Thoracic aorta (tissue), 2 donors: ENCODE data around the gene CENPB. TPM values are rescaled to one million over a fixed set of nuclear protein-coding genes. Genes with fewer than 3 reads are reported as not detected.

Experiments used
- ATAC-seq: fragments of 150-250 bp; one replicate; pipeline ENCODE4 v1.8.0; 2017; ENCODE audit warnings: low read depth; ENCODE audit not compliant: insufficient number of reproducible peaks, low FRiP score
- DNase-seq: peaks from one replicate; pipeline ENCODE4 v3.0.0-alpha.2; 2020; ENCODE audit warnings: low spot score
- H3K27ac ChIP-seq, 2 donors: fragments of 200-600 bp; sonication (generic); 1 replicate in 1 of 2; 2 replicates in 1 of 2; pipeline ENCODE4 v1.5.1; 2016; ENCODE audit warnings: mild to moderate bottlenecking in 2 of 2, moderate library complexity in 2 of 2
- H3K27me3 ChIP-seq: fragments of 200-600 bp; sonication (generic); replicated peaks from 2 replicates; pipeline ENCODE4 v1.6.0; 2016; ENCODE audit warnings: mild to moderate bottlenecking; ENCODE audit not compliant: insufficient read depth
- H3K36me3 ChIP-seq: fragments of 200-600 bp; sonication (generic); one replicate; pipeline ENCODE4 v1.5.1; 2016
- H3K4me1 ChIP-seq, 2 donors: fragments of 200-600 bp; sonication (generic); 1 replicate in 1 of 2; 2 replicates in 1 of 2; pipeline versions ENCODE4 v1.5.1 to v1.6.0; 2016; ENCODE audit warnings: low read depth in 2 of 2, mild to moderate bottlenecking in 1 of 2; ENCODE audit not compliant: control insufficient read depth in 1 of 2
- H3K4me3 ChIP-seq: fragments of 200-600 bp; sonication (generic); 2 replicates; pipeline ENCODE4 v1.5.1; 2016; ENCODE audit warnings: mild to moderate bottlenecking
- H3K9me3 ChIP-seq: fragments of 200-600 bp; sonication (generic); 2 replicates; pipeline ENCODE4 v1.5.1; 2016
- CTCF ChIP-seq: fragments of 200-600 bp; sonication (generic); IDR thresholded peaks from one replicate; pipeline ENCODE4 v1.5.1; 2019; ENCODE audit warnings: antibody characterized with exemption
- total RNA-seq, 2 donors: library from RNA; depleted of rRNA; stranded (reverse); fragments of >200 nt; gene quantifications; one replicate each; pipeline versions ENCODE4 v1.1.0 to v1.2.3, GENCODE V29; 2016

Gene CENPB
- total RNA-seq, 2 donors from 2014 or later: 97.2 to 114 TPM

DNA sequence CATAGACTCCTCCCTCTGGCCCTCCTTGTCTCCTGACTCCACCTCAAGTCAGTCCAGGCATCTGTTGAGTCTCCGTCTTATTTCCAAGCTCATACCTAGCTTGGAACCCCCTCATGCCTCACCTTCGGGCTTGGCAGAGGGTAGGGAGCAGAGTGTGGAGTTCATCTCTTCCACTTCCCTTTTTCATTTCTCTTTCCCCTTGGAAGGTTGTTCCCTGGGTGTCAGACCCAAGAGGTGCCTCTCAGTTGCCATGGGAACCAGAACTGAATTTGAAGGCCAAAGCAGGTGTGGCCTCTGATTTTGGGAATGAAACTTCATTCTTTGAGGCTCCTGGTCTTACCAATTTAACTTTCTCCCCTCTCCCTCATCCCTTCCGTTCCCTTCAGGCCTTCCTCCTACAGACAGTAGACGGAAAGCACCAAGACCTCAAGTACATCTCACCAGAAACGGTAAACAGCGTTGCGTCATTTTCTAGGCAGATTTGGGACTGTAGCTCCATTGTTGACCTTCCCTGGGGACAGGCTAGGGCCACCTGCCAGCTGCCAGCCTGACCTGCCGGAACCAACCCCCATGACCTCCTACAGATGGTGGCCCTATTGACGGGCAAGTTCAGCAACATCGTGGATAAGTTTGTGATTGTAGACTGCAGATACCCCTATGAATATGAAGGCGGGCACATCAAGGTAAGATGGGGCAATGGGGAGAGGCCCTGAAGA is 16.1 kb upstream of the CENPB start:
- Histone ChIP-seq H3K27me3 (no peaks in the 10 kb centered on the region), H3K4me3 (no peak overlapping the region), H3K36me3 (peaks cover 45% of the 10 kb centered on the region), H3K27ac (no peak overlapping the region), H3K4me1 (peaks cover 19 to 49% of the 10 kb centered on the region in 2 donors), H3K9me3 (no peaks in the 10 kb centered on the region)
- TF ChIP-seq CTCF: no peak
- DNase-seq (no peak), ATAC-seq (no peak)

DNA sequence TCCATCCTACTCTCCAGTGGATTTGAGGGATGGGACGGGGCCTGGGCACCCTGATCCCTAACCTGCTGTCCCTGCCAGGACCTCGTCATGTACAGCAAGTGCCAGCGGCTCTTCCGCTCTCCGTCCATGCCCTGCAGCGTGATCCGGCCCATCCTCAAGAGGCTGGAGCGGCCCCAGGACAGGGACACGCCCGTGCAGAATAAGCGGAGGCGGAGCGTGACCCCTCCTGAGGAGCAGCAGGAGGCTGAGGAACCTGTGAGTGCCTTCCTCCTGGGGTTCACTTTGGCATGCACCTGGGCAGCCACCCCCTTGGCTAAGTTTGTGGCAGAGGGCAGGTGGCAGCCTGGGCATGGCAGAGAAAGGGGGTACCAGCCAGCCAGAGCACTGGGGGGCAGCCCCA is 15.3 kb upstream of the CENPB start:
- ATAC-seq (no peak), DNase-seq (no peak)
- peaks cover 14 to 49% of the 10 kb centered on the region in 2 donors for H3K4me1 ChIP-seq
- peaks cover 45% of the 10 kb centered on the region for H3K36me3 ChIP-seq
- no peak overlapping the region for H3K4me3 ChIP-seq
- TF ChIP-seq CTCF: no peak
- no peaks in the 10 kb centered on the region for H3K9me3 ChIP-seq
- no peaks in the 10 kb centered on the region for H3K27me3 ChIP-seq
- no peak overlapping the region for H3K27ac ChIP-seq

DNA sequence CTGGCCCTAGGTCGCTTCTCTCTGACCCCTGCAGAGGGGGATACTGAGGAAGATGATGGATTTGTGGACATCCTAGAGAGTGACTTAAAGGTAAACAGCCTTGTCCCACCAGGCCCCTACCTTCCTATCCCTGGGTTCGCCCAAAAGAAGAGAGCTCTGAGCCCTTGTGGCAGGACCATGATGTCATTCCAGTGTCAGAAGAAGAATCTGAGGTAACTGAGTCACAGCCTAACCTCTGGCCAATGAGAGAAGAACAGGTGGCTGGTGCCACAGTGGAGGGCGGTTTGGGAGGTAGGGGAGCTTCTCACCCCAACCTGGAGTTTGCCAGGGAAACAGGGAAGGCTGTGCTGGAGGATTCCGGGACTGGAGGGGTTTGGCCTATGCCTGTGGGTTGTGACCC is 14.8 kb upstream of the CENPB start:
- no peak for DNase-seq
- Histone ChIP-seq H3K27ac (no peak overlapping the region), H3K27me3 (no peaks in the 10 kb centered on the region), H3K4me1 (peaks cover 12 to 48% of the 10 kb centered on the region in 2 donors), H3K9me3 (no peaks in the 10 kb centered on the region), H3K36me3 (peaks cover 45% of the 10 kb centered on the region), H3K4me3 (no peak overlapping the region)
- ATAC-seq: no peak
- TF ChIP-seq CTCF: no peak

- Histone ChIP-seq H3K27me3 (no peaks in the 10 kb centered on the region), H3K4me3 (no peak overlapping the region), H3K36me3 (peaks cover 45% of the 10 kb centered on the region), H3K4me1 (peaks cover 8 to 44% of the 10 kb centered on the region in 2 donors), H3K27ac (no peak overlapping the region), H3K9me3 (no peaks in the 10 kb centered on the region)
- ATAC-seq (no peak), DNase-seq (no peak)
- TF ChIP-seq CTCF: no peak
Observed at GRCh38 chr20:3800878-3801260, 14.3 kb upstream of the CENPB start.

DNA sequence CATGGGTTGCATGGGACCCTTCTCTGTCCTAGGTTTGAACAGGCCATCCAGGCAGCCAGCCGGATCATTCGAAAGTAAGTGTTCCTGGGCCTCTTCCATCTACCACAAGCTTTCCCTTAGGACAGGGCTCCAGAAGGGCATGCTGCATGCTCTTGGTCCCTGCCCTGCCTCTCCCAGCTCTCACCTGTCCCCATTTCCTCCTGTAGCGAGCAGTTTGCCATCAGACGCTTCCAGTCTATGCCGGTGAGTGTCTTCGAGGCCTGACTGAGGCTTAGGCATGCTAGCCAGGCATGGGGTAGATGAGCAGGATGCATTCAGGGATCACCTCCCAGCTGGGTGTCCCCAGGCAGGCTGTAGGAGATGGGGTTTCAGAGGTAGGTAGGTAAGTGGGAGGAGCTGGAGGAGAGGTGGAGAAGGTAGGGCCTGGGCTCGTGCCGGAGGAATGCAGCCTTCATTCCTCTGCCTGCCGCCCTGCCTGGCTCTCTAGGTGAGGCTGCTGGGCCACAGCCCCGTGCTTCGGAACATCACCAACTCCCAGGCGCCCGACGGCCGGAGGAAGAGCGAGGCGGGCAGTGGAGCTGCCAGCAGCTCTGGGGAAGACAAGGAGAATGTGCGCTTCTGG is 13.8 kb upstream of the CENPB start:
- no peaks in the 10 kb centered on the region for H3K27me3 ChIP-seq
- H3K36me3 ChIP-seq: peaks cover 45% of the 10 kb centered on the region
- ATAC-seq: no peak
- no peaks in the 10 kb centered on the region for H3K9me3 ChIP-seq
- H3K27ac ChIP-seq: no peak overlapping the region
- TF ChIP-seq CTCF: no peak
- H3K4me1 ChIP-seq: peaks cover 7 to 39% of the 10 kb centered on the region in 2 donors
- no peak overlapping the region for H3K4me3 ChIP-seq
- DNase-seq: no peak
